ENCODE data around the gene ACTR2. TPM values are rescaled to one million over a fixed set of nuclear protein-coding genes. Genes with fewer than 3 reads are reported as not detected.
"Not testable (repeated sequence)": the region's sequence is repeated elsewhere in the genome, so short reads cannot be mapped to it uniquely, and the experiment has no call there.

The ACTR2 gene
- total RNA-seq, 4 donors from 2014 or later, result 62.9 to 128 (median 89.5) TPM

- H3K27me3 ChIP-seq, result no peaks in the 10 kb centered on the region
- no peak for DNase-seq
- H3K27ac ChIP-seq, result no peak overlapping the region
- TF ChIP-seq POLR2A (IDR thresholded peaks at IDR 0.05) (no peak), CTCF (IDR thresholded peaks at IDR 0.05) (no peak)
- H3K9me3 ChIP-seq, result no peaks in the 10 kb centered on the region
- H3K36me3 ChIP-seq, result no peaks in the 10 kb centered on the region
- no peak overlapping the region for H3K4me3 ChIP-seq
- no peaks in the 10 kb centered on the region for H3K4me1 ChIP-seq
Observed at GRCh38 chr2:65214843-65215242, 12.8 kb upstream of the ACTR2 start.

- DNase-seq, result no peak
- no peak for TF ChIP-seq CTCF (IDR thresholded peaks at IDR 0.05)
- no peak for TF ChIP-seq POLR2A (IDR thresholded peaks at IDR 0.05)
- Histone ChIP-seq H3K9me3 (no peaks in the 10 kb centered on the region), H3K36me3 (no peaks in the 10 kb centered on the region), H3K4me1 (no peaks in the 10 kb centered on the region), H3K27me3 (no peaks in the 10 kb centered on the region), H3K4me3 (no peak overlapping the region), H3K27ac (no peak overlapping the region)
Observed at GRCh38 chr2:65215946-65216345, 11.7 kb upstream of the ACTR2 start.

- DNase-seq, result no peak
- Histone ChIP-seq H3K9me3 (no peaks in the 10 kb centered on the region), H3K27ac (no peak overlapping the region)
Observed at GRCh38 chr2:65220432-65221131, 7.0 kb upstream of the ACTR2 start.

GRCh38 chr2:65221275-65221674 is 6.4 kb upstream of the ACTR2 start:
- not testable (repeated sequence) for DNase-seq, H3K27me3 ChIP-seq, H3K27ac ChIP-seq, H3K36me3 ChIP-seq, H3K4me1 ChIP-seq, H3K9me3 ChIP-seq, H3K4me3 ChIP-seq

More at GRCh38 chr2:65220432-65221131, 7.0 kb upstream of the ACTR2 start:
- H3K27me3 ChIP-seq, result no peaks in the 10 kb centered on the region
- no peaks in the 10 kb centered on the region for H3K4me1 ChIP-seq
- H3K4me3 ChIP-seq, result no peak overlapping the region
- no peaks in the 10 kb centered on the region for H3K36me3 ChIP-seq
- TF ChIP-seq CTCF (IDR thresholded peaks at IDR 0.05), result no peak

- Histone ChIP-seq H3K4me1 (peaks cover 0 to 32% (median 9%) of the 10 kb centered on the region in 4 donors), H3K9me3 (no peaks in the 10 kb centered on the region)
- TF ChIP-seq CTCF (IDR thresholded peaks at IDR 0.05) (no peak), POLR2A (IDR thresholded peaks at IDR 0.05) (no peak)
Observed at GRCh38 chr2:65227020-65227455, 593 bp upstream of the ACTR2 start.

GRCh38 chr2:65228263-65228750 is 676 bp downstream of the ACTR2 start:
- Histone ChIP-seq H3K9me3 (no peaks in the 10 kb centered on the region), H3K27me3 (no peaks in the 10 kb centered on the region), H3K4me3 (peak overlapping the region; percentile 77 to 100 (median 92)), H3K27ac (peak overlapping the region; percentile 97 to 100 (median 98)), H3K4me1 (peaks cover 0 to 45% (median 11%) of the 10 kb centered on the region in 4 donors), H3K36me3 (no peaks in the 10 kb centered on the region)
- peak in 1 of 3 donors; percentile 48 for DNase-seq
- TF ChIP-seq CTCF (IDR thresholded peaks at IDR 0.05) (no peak), POLR2A (IDR thresholded peaks at IDR 0.05) (no peak)

More at GRCh38 chr2:65227020-65227455, 593 bp upstream of the ACTR2 start:
- Histone ChIP-seq H3K4me3 (peak overlapping the region; percentile 77 to 100 (median 92)), H3K27me3 (no peaks in the 10 kb centered on the region), H3K36me3 (no peaks in the 10 kb centered on the region), H3K27ac (peak overlapping the region; percentile 97 to 100 (median 98))
- no peak for DNase-seq

Data from Peyer's patch (tissue), 4 donors.